Kidney (tissue), 14 donors: ENCODE data around the gene ARMC8. TPM values are rescaled to one million over a fixed set of nuclear protein-coding genes. Genes with fewer than 3 reads are reported as not detected.

ENCODE experiments used
- DNase-seq, 5 donors: peaks; one replicate each; pipeline ENCODE4 v3.0.0-alpha.2; 2013 to 2020
- FAIRE-seq: peaks from 2 replicates; lab custom pipeline; 2012; peaks lifted over from hg19 to GRCh38; lab: Jason Lieb, UNC
- H3K27ac ChIP-seq, 2 donors: one replicate each; pipeline ENCODE4 v1.7.0; 2013; ENCODE audit warnings: low read depth in 2 of 2, low read length in 2 of 2, inconsistent platforms in 1 of 2
- H3K27me3 ChIP-seq: one replicate; pipeline ENCODE4 v1.7.1; 2013; ENCODE audit warnings: low read length, inconsistent platforms; ENCODE audit not compliant: control insufficient read depth, insufficient read depth
- H3K36me3 ChIP-seq, 3 donors: one replicate each; pipeline versions ENCODE4 v1.7.0 to v1.7.1; 2013; ENCODE audit warnings: low read length in 3 of 3, control low read depth in 1 of 3, inconsistent platforms in 1 of 3; ENCODE audit not compliant: insufficient read depth in 3 of 3, control insufficient read depth in 2 of 3
- H3K4me1 ChIP-seq, 3 donors: one replicate each; pipeline versions ENCODE4 v1.7.0 to v1.7.1; 2013; ENCODE audit warnings: low read length in 3 of 3, inconsistent platforms in 1 of 3, low read depth in 1 of 3; ENCODE audit not compliant: control insufficient read depth in 2 of 3, insufficient read depth in 2 of 3
- H3K4me3 ChIP-seq, 3 donors: one replicate each; pipeline versions ENCODE4 v1.7.0 to v1.8.1; 2013; ENCODE audit warnings: low read length in 3 of 3, control low read depth in 1 of 3, inconsistent platforms in 1 of 3
- H3K9ac ChIP-seq, 3 donors: one replicate each; pipeline versions ENCODE4 v1.7.0 to v1.7.1; 2013; ENCODE audit warnings: low read length in 3 of 3, control low read depth in 1 of 3, inconsistent platforms in 1 of 3
- H3K9me3 ChIP-seq, 3 donors: one replicate each; pipeline versions ENCODE4 v1.7.0 to v1.7.1; 2013; ENCODE audit warnings: low read length in 3 of 3, control low read depth in 1 of 3, inconsistent platforms in 1 of 3; ENCODE audit not compliant: control insufficient read depth in 2 of 3, insufficient read depth in 1 of 3
- CTCF ChIP-seq: IDR thresholded peaks from 3 replicates; pipeline ENCODE4 v1.5.1; 2012; ENCODE audit warnings: mild to moderate bottlenecking, moderate library complexity, borderline replicate concordance; ENCODE audit not compliant: insufficient read depth; ENCODE audit errors: extremely low read depth
- intact Hi-C: fragments of 100-400 bp; cut with DNase I; formaldehyde crosslinking; loops from one replicate; pipeline ENCODE4 v1.11.1; 2022
- polyA plus RNA-seq: library from polyadenylated mRNA; stranded (reverse); fragments of 350-450 nt; fragmentation: Illumina TruSeq; extraction: RNeasy Lipid Tissue Mini Kit (QIAGEN cat#74804); gene quantifications from one replicate; pipeline ENCODE4 v1.2.3, GENCODE V29; 2014; ENCODE audit warnings: low read depth, low replicate concordance; ENCODE audit not compliant: insufficient read depth
- total RNA-seq: library from RNA; stranded (reverse); fragmentation: NEBNext Ultra II Directional; extraction: Animal tissue kit (Norgen Biotek cat#: 25700); gene quantifications from one replicate; pipeline ENCODE4 v1.2.1, GENCODE V29; 2021
- donor health status: control.
- donor health status: control.
- donor health status: control.
- donor health status: control.
- donor health status: control.
- donor health status: DM: yes; HTN: yes; CAD: no.
- donor health status: Normal renal cell carcinoma (clear cell type).

The ARMC8 gene
- total and polyA plus RNA-seq, 2 donors from 2014 or later: 17.1 to 47.3 TPM

GRCh38 chr3:138307899-138308298 lies 120.8 kb downstream of the ARMC8 start:
- H3K4me1 ChIP-seq: no peaks in the 10 kb centered on the region
- H3K36me3 ChIP-seq: no peaks in the 10 kb centered on the region
- H3K27ac ChIP-seq: no peak overlapping the region
- TF ChIP-seq CTCF: no peak
- no peak for DNase-seq
- H3K9me3 ChIP-seq: peaks cover 0 to 7% (median 5%) of the 10 kb centered on the region in 3 donors
- no peak overlapping the region for H3K9ac ChIP-seq
- no peak for FAIRE-seq
- H3K4me3 ChIP-seq: no peak overlapping the region
- intact Hi-C loops: no loop called here
- no peaks in the 10 kb centered on the region for H3K27me3 ChIP-seq

GRCh38 chr3:138308783-138309182 lies 121.7 kb downstream of the ARMC8 start:
- Histone ChIP-seq H3K4me3 (no peak overlapping the region), H3K36me3 (no peaks in the 10 kb centered on the region), H3K27ac (no peak overlapping the region), H3K27me3 (no peaks in the 10 kb centered on the region), H3K9me3 (peaks cover 0 to 7% (median 5%) of the 10 kb centered on the region in 3 donors), H3K4me1 (no peaks in the 10 kb centered on the region), H3K9ac (no peak overlapping the region)
- no peak for TF ChIP-seq CTCF
- FAIRE-seq (no peak), DNase-seq (no peak)
- intact Hi-C loops: no loop called here

DNA sequence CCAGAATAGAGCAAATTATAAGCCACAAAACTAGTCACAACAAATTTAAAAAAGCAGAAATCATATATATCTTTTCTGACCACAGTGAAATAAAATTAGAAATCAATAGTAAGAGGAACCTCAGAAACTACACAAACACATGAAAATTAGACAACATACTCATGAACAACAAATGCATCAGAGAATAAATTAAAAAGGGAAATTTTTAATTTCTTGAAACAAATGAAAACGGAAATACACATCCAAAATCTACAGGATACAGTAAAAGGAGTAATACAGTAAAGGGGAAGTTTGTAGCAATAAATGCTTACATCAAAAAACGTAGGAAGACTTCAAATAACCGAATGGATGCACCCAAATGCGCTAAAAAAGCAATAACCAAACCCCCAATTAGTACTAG lies 123.4 kb downstream of the ARMC8 start:
- Histone ChIP-seq H3K9me3 (peaks cover 0 to 7% (median 5%) of the 10 kb centered on the region in 3 donors), H3K9ac (no peak overlapping the region), H3K27ac (no peak overlapping the region), H3K36me3 (no peaks in the 10 kb centered on the region), H3K27me3 (no peaks in the 10 kb centered on the region), H3K4me1 (no peaks in the 10 kb centered on the region), H3K4me3 (no peak overlapping the region)
- intact Hi-C loops: no loop called here
- FAIRE-seq (no peak), DNase-seq (no peak)
- TF ChIP-seq CTCF: no peak

DNA sequence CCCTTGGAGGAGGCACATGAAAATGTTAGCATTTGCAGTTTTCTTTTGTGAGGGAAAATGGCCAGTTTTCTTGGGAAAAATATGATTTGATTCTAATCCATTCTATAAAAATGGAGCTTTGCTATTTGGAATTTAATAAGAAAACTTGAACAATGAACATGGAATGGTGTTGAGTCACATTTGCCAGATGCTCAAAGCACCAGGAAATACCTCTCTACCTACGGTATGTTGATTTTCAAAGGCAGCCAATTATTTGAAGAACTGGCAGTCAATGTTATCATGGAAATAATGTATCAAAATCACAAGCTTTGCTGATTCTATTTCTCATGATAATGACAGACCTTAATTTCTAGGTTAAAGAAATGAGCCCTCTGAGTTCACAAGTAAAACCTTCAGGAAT lies 127.7 kb downstream of the ARMC8 start:
- no peak for TF ChIP-seq CTCF
- no peak for DNase-seq
- no peaks in the 10 kb centered on the region for H3K4me1 ChIP-seq
- H3K36me3 ChIP-seq: no peaks in the 10 kb centered on the region
- FAIRE-seq: no peak
- no peak overlapping the region for H3K4me3 ChIP-seq
- no peaks in the 10 kb centered on the region for H3K27me3 ChIP-seq
- no peak overlapping the region for H3K27ac ChIP-seq
- H3K9me3 ChIP-seq: no peaks in the 10 kb centered on the region
- no peak overlapping the region for H3K9ac ChIP-seq
- intact Hi-C loops: no loop called here
